Measurements from ENCODE around the gene PRSS56. TPM values are rescaled to one million over a fixed set of nuclear protein-coding genes. Genes with fewer than 3 reads are reported as not detected.

Gene PRSS56
- total and polyA plus RNA-seq, 2 of the 8 experiments (the other 6 are each of a cell fraction or from before 2014, with no cell fraction given): 0.03 TPM; not detected in 1

- TF ChIP-seq MAFK (IDR thresholded peaks at IDR 0.05; ENCODE audit: low read depth, low read length): no peak
- no peak for TF ChIP-seq RFX5 (IDR thresholded peaks at IDR 0.05; ENCODE audit: borderline replicate concordance, low read depth, low read length)
- no peak for TF ChIP-seq HDAC2 (IDR thresholded peaks at IDR 0.05; ENCODE audit: borderline replicate concordance in 1 of 2, low read depth in 2 of 2, low read length in 2 of 2)
- no peak for TF ChIP-seq SIN3A (conservative IDR thresholded peaks at IDR 0.05 in 1 of 2, IDR thresholded peaks at IDR 0.05 in 1 of 2; ENCODE audit: low read depth in 1 of 2, low read length in 2 of 2)
- TF ChIP-seq ASH2L (IDR thresholded peaks at IDR 0.05; ENCODE audit: low read length): no peak
These were observed 24.9 kb upstream of the PRSS56 start (continued) for GRCh38 chr2:232495292-232495691.

Measured in H1 (cell line).